Measurements from ENCODE around the gene SFRP5. TPM values are rescaled to one million over a fixed set of nuclear protein-coding genes. Genes with fewer than 3 reads are reported as not detected.
A peak's percentile ranks its signal among the peaks of the same experiment; 100 is the strongest.

SFRP5 gene
- total RNA-seq, 1 donor from 2014 or later = not detected

DNA sequence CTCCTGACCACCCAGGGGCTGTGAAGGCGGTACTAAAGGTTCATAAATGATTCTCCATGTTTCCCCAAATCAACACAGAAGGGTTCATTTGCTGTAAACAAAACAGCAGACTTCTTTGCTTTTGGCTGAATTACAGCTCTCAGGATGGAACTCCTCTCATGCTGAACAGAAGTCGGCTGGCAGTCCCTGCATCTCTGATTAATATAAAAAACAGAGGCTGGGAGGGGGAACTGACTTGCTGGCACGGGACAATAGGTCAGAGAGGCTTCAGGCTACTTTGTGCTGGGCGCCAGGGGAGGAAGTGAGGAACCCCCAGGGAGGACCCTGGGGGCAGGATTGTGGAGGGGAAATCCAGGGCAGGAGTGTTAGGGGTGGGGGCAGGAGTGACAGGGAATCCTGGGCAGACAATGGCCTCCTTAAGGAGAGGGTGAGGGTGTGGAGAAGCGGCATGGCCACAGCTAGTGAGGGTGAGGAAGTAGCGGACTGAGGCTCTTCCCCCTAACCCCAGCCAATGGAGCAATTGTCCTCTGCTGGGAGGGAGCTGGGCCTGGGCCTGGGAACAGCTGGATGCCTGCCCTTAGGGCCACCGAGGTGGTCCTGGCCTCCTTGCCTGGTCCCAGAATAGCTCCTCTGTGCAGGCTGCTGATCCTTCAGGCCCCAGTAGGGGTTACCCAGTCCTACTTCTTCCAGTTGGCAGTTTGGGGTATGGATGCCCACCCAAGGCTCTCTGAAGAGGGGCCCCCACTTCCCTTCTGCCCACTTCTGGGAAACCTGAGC lies 9.2 kb upstream of the SFRP5 start:
- Histone ChIP-seq H3K27ac (no peak overlapping the region), H3K9me3 (ENCODE audit: low read depth) (no peaks in the 10 kb centered on the region), H3K36me3 (no peaks in the 10 kb centered on the region), H3K79me2 (ENCODE audit: low read depth) (no peaks in the 10 kb centered on the region), H3K27me3 (no peaks in the 10 kb centered on the region), H3F3A (ENCODE audit: low read depth) (peaks cover 20% of the 10 kb centered on the region), H4K20me1 (ENCODE audit: low read depth) (no peaks in the 10 kb centered on the region), H3K4me3 (no peak overlapping the region), H3K4me2 (peak overlapping the region; percentile 44), H3K4me1 (peaks cover 24% of the 10 kb centered on the region), H3K9ac (no peak overlapping the region), H2AFZ (replicated peaks) (peak overlapping the region; percentile 85)
- peaks cover 10% of the 10 kb centered on the region for H3K27me3 Mint-ChIP-seq (ENCODE audit: insufficient read depth, low read depth)
- H3K4me1 Mint-ChIP-seq = peaks cover 25% of the 10 kb centered on the region
- TF ChIP-seq CTCF (IDR thresholded peaks at IDR 0.05) (no peak), EZH2phosphoT487 (IDR thresholded peaks at IDR 0.05) (no peak), EZH2 (IDR thresholded peaks at IDR 0.05) (no peak)
- no peaks in the 10 kb centered on the region for H3K36me3 Mint-ChIP-seq
- H3K9me3 Mint-ChIP-seq = no peaks in the 10 kb centered on the region
- H3K4me3 Mint-ChIP-seq = no peak overlapping the region
- no peak for DNase-seq (ENCODE audit: low spot score)
- H3K27ac Mint-ChIP-seq = peak overlapping the region; percentile 44

DNA sequence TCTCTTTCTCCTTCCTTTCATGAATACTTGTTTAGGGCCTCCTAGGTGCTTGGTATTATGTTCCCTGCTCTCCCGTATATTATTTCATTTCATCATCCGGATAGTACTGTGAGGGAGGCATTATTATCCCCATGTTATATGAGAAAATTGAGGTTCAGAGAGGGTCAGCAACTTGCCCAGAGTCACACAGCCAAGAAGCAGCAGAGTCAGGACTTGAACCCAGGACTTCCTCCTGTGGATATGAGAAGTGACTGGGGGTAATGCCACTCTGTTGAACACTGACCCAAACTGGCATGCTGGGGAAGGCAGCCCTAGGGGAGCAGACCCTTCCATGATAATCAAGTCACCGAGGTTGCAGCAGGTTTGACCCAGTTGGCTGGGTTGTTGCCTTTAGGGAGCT lies 8.2 kb upstream of the SFRP5 start:
- Mint-ChIP-seq H3K27ac (no peak overlapping the region), H3K36me3 (no peaks in the 10 kb centered on the region), H3K4me1 (peaks cover 25% of the 10 kb centered on the region), H3K4me3 (no peak overlapping the region), H3K27me3 (ENCODE audit: insufficient read depth, low read depth) (peaks cover 12% of the 10 kb centered on the region), H3K9me3 (no peaks in the 10 kb centered on the region)
- H3K4me1 ChIP-seq = peaks cover 24% of the 10 kb centered on the region
- H3K4me3 ChIP-seq = no peak overlapping the region
- H3K27me3 ChIP-seq = no peaks in the 10 kb centered on the region
- no peak overlapping the region for H3K4me2 ChIP-seq
- H4K20me1 ChIP-seq (ENCODE audit: low read depth) = no peaks in the 10 kb centered on the region
- no peaks in the 10 kb centered on the region for H3K36me3 ChIP-seq
- no peaks in the 10 kb centered on the region for H3K79me2 ChIP-seq (ENCODE audit: low read depth)
- DNase-seq (ENCODE audit: low spot score) = no peak
- no peak overlapping the region for H3K27ac ChIP-seq
- H3K9ac ChIP-seq = no peak overlapping the region
- H3K9me3 ChIP-seq (ENCODE audit: low read depth) = no peaks in the 10 kb centered on the region
- no peak overlapping the region for H2AFZ ChIP-seq (replicated peaks)
- TF ChIP-seq EZH2phosphoT487 (IDR thresholded peaks at IDR 0.05) (no peak), CTCF (IDR thresholded peaks at IDR 0.05) (no peak), EZH2 (IDR thresholded peaks at IDR 0.05) (no peak)
- H3F3A ChIP-seq (ENCODE audit: low read depth) = peaks cover 20% of the 10 kb centered on the region

DNA sequence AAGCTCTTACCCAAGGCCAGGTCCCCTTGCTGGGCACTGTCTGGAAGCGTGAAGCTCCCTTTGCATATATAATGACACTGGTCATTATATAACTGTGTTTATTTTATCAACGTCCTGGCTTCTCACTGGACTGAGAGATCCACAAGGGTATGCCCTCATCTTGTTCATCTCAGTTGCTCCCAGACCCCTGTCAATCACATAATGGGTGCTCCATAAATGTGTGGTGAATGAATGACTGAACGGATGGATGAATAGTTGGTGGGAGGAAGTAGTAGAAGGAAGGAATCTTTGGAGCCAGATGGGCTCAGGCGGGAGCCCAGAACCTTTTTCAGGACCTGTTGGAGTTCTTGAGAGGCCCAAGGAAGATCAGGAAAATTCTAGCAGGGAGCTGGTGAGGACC lies 7.7 kb upstream of the SFRP5 start:
- no peak overlapping the region for H2AFZ ChIP-seq (replicated peaks)
- H3F3A ChIP-seq (ENCODE audit: low read depth) = peaks cover 20% of the 10 kb centered on the region
- Mint-ChIP-seq H3K9me3 (no peaks in the 10 kb centered on the region), H3K27ac (no peak overlapping the region), H3K4me3 (no peak overlapping the region), H3K36me3 (no peaks in the 10 kb centered on the region), H3K27me3 (ENCODE audit: insufficient read depth, low read depth) (peaks cover 16% of the 10 kb centered on the region), H3K4me1 (peaks cover 25% of the 10 kb centered on the region)
- H3K9ac ChIP-seq = no peak overlapping the region
- no peaks in the 10 kb centered on the region for H3K9me3 ChIP-seq (ENCODE audit: low read depth)
- H3K36me3 ChIP-seq = no peaks in the 10 kb centered on the region
- H3K4me3 ChIP-seq = no peak overlapping the region
- H3K27me3 ChIP-seq = no peaks in the 10 kb centered on the region
- TF ChIP-seq EZH2 (IDR thresholded peaks at IDR 0.05) = no peak
- TF ChIP-seq CTCF (IDR thresholded peaks at IDR 0.05) = no peak
- TF ChIP-seq EZH2phosphoT487 (IDR thresholded peaks at IDR 0.05) = no peak
- H3K4me2 ChIP-seq = no peak overlapping the region
- peaks cover 24% of the 10 kb centered on the region for H3K4me1 ChIP-seq
- H4K20me1 ChIP-seq (ENCODE audit: low read depth) = no peaks in the 10 kb centered on the region
- no peak for DNase-seq (ENCODE audit: low spot score)
- no peak overlapping the region for H3K27ac ChIP-seq
- no peaks in the 10 kb centered on the region for H3K79me2 ChIP-seq (ENCODE audit: low read depth)
